ENCODE results near the gene ALCAM. TPM values are rescaled to one million over a fixed set of nuclear protein-coding genes. Genes with fewer than 3 reads are reported as not detected.
A peak's percentile ranks its signal among the peaks of the same experiment; 100 is the strongest.

ALCAM gene
- polyA plus RNA-seq, 4 donors: 125 to 175 (median 160) TPM

GRCh38 chr3:105518203-105518602 lies 151.5 kb downstream of the ALCAM start:
- DNase-seq (ENCODE audit: low read depth in 4 of 4, low spot score in 3 of 4): no peak

GRCh38 chr3:105518806-105519418 lies 152.2 kb downstream of the ALCAM start:
- DNase-seq (ENCODE audit: low read depth in 4 of 4, low spot score in 3 of 4): peak in 3 of 4 donors; percentile 29 to 45 (median 34)

- DNase-seq (ENCODE audit: low read depth in 4 of 4, low spot score in 3 of 4): no peak
Measured at GRCh38 chr3:105521770-105522169, 155.1 kb downstream of the ALCAM start.

- DNase-seq (ENCODE audit: low read depth in 4 of 4, low spot score in 3 of 4): no peak
Measured at GRCh38 chr3:105523501-105523900, 156.8 kb downstream of the ALCAM start.

GRCh38 chr3:105525531-105525930 lies 158.8 kb downstream of the ALCAM start:
- no peak for DNase-seq (ENCODE audit: low read depth in 4 of 4, low spot score in 3 of 4)

GRCh38 chr3:105526360-105527111 lies 159.8 kb downstream of the ALCAM start:
- DNase-seq (ENCODE audit: low read depth in 4 of 4, low spot score in 3 of 4): no peak

GRCh38 chr3:105527535-105527934 lies 160.8 kb downstream of the ALCAM start:
- DNase-seq (ENCODE audit: low read depth in 4 of 4, low spot score in 3 of 4): no peak

- no peak for DNase-seq (ENCODE audit: low read depth in 4 of 4, low spot score in 3 of 4)
Measured at GRCh38 chr3:105527949-105528348, 161.2 kb downstream of the ALCAM start.

GRCh38 chr3:105528955-105529354 lies 162.2 kb downstream of the ALCAM start:
- DNase-seq (ENCODE audit: low read depth in 4 of 4, low spot score in 3 of 4): no peak

GRCh38 chr3:105529456-105529855 lies 162.7 kb downstream of the ALCAM start:
- DNase-seq (ENCODE audit: low read depth in 4 of 4, low spot score in 3 of 4): no peak

GRCh38 chr3:105532251-105532650 lies 165.5 kb downstream of the ALCAM start:
- no peak for DNase-seq (ENCODE audit: low read depth in 4 of 4, low spot score in 3 of 4)

- DNase-seq (ENCODE audit: low read depth in 4 of 4, low spot score in 3 of 4): no peak
Measured at GRCh38 chr3:105533960-105534359, 167.3 kb downstream of the ALCAM start.

- no peak for DNase-seq (ENCODE audit: low read depth in 4 of 4, low spot score in 3 of 4)
Measured at GRCh38 chr3:105534491-105534890, 167.8 kb downstream of the ALCAM start.

- no peak for DNase-seq (ENCODE audit: low read depth in 4 of 4, low spot score in 3 of 4)
Measured at GRCh38 chr3:105537371-105538080, 170.8 kb downstream of the ALCAM start.

GRCh38 chr3:105538483-105538882 lies 171.8 kb downstream of the ALCAM start:
- DNase-seq (ENCODE audit: low read depth in 4 of 4, low spot score in 3 of 4): no peak

- no peak for DNase-seq (ENCODE audit: low read depth in 4 of 4, low spot score in 3 of 4)
Measured at GRCh38 chr3:105539897-105540296, 173.2 kb downstream of the ALCAM start.

GRCh38 chr3:105542282-105543019 lies 175.7 kb downstream of the ALCAM start:
- no peak for DNase-seq (ENCODE audit: low read depth in 4 of 4, low spot score in 3 of 4)

GRCh38 chr3:105545051-105545450 lies 178.3 kb downstream of the ALCAM start:
- DNase-seq (ENCODE audit: low read depth in 4 of 4, low spot score in 3 of 4): no peak

- no peak for DNase-seq (ENCODE audit: low read depth in 4 of 4, low spot score in 3 of 4)
Measured at GRCh38 chr3:105553851-105554250, 187.1 kb downstream of the ALCAM start.

GRCh38 chr3:105555206-105555605 lies 188.5 kb downstream of the ALCAM start:
- no peak for DNase-seq (ENCODE audit: low read depth in 4 of 4, low spot score in 3 of 4)

GRCh38 chr3:105559856-105560255 lies 193.1 kb downstream of the ALCAM start:
- DNase-seq (ENCODE audit: low read depth in 4 of 4, low spot score in 3 of 4): no peak

Measured in right renal pelvis (tissue), 4 donors.